Left colon (tissue), 2 donors: ENCODE measurements around the gene HCN1. TPM values are rescaled to one million over a fixed set of nuclear protein-coding genes. Genes with fewer than 3 reads are reported as not detected.

Experiments
- ATAC-seq: fragments of 200-7000 bp; cut with Tn5 transposase; one replicate; pipeline ENCODE4 v1.9.1; 2020; ENCODE audit warnings: mild to moderate bottlenecking, moderate library complexity
- DNase-seq, 2 donors: peaks; one replicate each; pipeline ENCODE4 v3.0.0-alpha.2; 2020
- intact Hi-C, 2 donors: fragments of 100-400 bp; cut with DNase I in 1 of 2; cut with micrococcal nuclease in 1 of 2; formaldehyde crosslinking; loops; one replicate each; pipeline versions ENCODE4 v1.11.2 to v1.14.0; 2022; cut with DNase I, micrococcal nuclease
- total RNA-seq, 2 donors: library from RNA; stranded (reverse); fragmentation: NEBNext Ultra II Directional; extraction: Animal tissue kit (Norgen Biotek cat#: 25700); gene quantifications; one replicate each; pipeline ENCODE4 v1.2.1, GENCODE V29; 2021
- donor health status: DM: no; HTN: no; CAD: no.
- donor health status: DM: yes; HTN: yes; CAD: no.

HCN1 gene
- total RNA-seq, 2 donors from 2014 or later, result 0.06 TPM

GRCh38 chr5:45205403-45205961, 490.7 kb downstream of the HCN1 start:
- no peak for ATAC-seq
- intact Hi-C loops, result no loop called here

More at GRCh38 chr5:45205403-45205961, 490.7 kb downstream of the HCN1 start:
- DNase-seq, result no peak
